Hematopoietic multipotent progenitor cell treated with erythropoietin and hydrocortisone succinate and interleukin-3 and kit ligand, for 17 days (in vitro differentiated cells): Measurements from ENCODE around the gene KAT6B.
"Not testable (repeated sequence)": the region's sequence is repeated elsewhere in the genome, so short reads cannot be mapped to it uniquely, and the experiment has no call there.

Experiments
- DNase-seq: peaks from one replicate; pipeline ENCODE4 v3.0.0-alpha.2; 2015; ENCODE audit warnings: low spot score

The KAT6B gene

GRCh38 chr10:74826142-74827044 lies at the start of gene KAT6B:
Gene KAT6B (plus strand): TSS chr10:74826600. CDS start chr10:74842858, 16,258 bp downstream.
- peak; percentile 100 for DNase-seq

GRCh38 chr10:74778436-74779094 lies 47.8 kb upstream of the KAT6B start:
- no peak for DNase-seq

GRCh38 chr10:74781870-74782269 lies 44.5 kb upstream of the KAT6B start:
- not testable (repeated sequence) for DNase-seq

GRCh38 chr10:74784462-74784861 lies 41.9 kb upstream of the KAT6B start:
- DNase-seq = no peak

GRCh38 chr10:74786126-74786525 lies 40.3 kb upstream of the KAT6B start:
- no peak for DNase-seq

- no peak for DNase-seq
Measured at GRCh38 chr10:74787457-74787856, 38.9 kb upstream of the KAT6B start.

GRCh38 chr10:74791979-74792378 lies 34.4 kb upstream of the KAT6B start:
- not testable (repeated sequence) for DNase-seq

- DNase-seq = no peak
Measured at GRCh38 chr10:74792726-74793125, 33.7 kb upstream of the KAT6B start.

GRCh38 chr10:74793240-74793639 lies 33.2 kb upstream of the KAT6B start:
- not testable (repeated sequence) for DNase-seq

GRCh38 chr10:74794531-74794930 lies 31.9 kb upstream of the KAT6B start:
- no peak for DNase-seq

GRCh38 chr10:74797550-74797949 lies 28.9 kb upstream of the KAT6B start:
- DNase-seq = no peak

GRCh38 chr10:74799721-74800221 lies 26.6 kb upstream of the KAT6B start:
- DNase-seq = no peak

GRCh38 chr10:74801447-74801846 lies 25.0 kb upstream of the KAT6B start:
- DNase-seq = no peak

GRCh38 chr10:74808501-74808900 lies 17.9 kb upstream of the KAT6B start:
- DNase-seq = no peak

GRCh38 chr10:74810087-74810486 lies 16.3 kb upstream of the KAT6B start:
- no peak for DNase-seq

- no peak for DNase-seq
Measured at GRCh38 chr10:74813381-74814259, 12.8 kb upstream of the KAT6B start.

- no peak for DNase-seq
Measured at GRCh38 chr10:74814797-74815196, 11.6 kb upstream of the KAT6B start.

- no peak for DNase-seq
Measured at GRCh38 chr10:74816824-74817498, 9.4 kb upstream of the KAT6B start.

GRCh38 chr10:74821501-74821900 lies 4.9 kb upstream of the KAT6B start:
- peak; percentile 34 for DNase-seq

- DNase-seq = no peak
Measured at GRCh38 chr10:74822101-74822500, 4.3 kb upstream of the KAT6B start.

GRCh38 chr10:74822521-74823089 lies 3.8 kb upstream of the KAT6B start:
- no peak for DNase-seq
